Immature natural killer cell (primary cell): Measurements from ENCODE around the gene FAM156B. TPM values are rescaled to one million over a fixed set of nuclear protein-coding genes. Genes with fewer than 3 reads are reported as not detected.
"Not testable (repeated sequence)": the region's sequence is repeated elsewhere in the genome, so short reads cannot be mapped to it uniquely, and the experiment has no call there.

Experiments used
- DNase-seq, 3 donors: peaks; one replicate each; pipeline ENCODE4 v3.0.0; 2022; ENCODE audit warnings: mixed read lengths in 1 of 3
- H3K27ac Mint-ChIP-seq, 6 donors: one replicate each; pipeline ENCODE4 v1.8.0; 2020; ENCODE audit warnings: mixed read lengths in 6 of 6, mild to moderate bottlenecking in 5 of 6, inconsistent platforms in 4 of 6, moderate library complexity in 3 of 6
- H3K27me3 Mint-ChIP-seq, 3 donors: one replicate each; pipeline ENCODE4 v1.8.0; 2020 to 2021; ENCODE audit warnings: low read depth in 3 of 3, mild to moderate bottlenecking in 3 of 3, mixed read lengths in 3 of 3, moderate library complexity in 3 of 3, inconsistent platforms in 1 of 3
- H3K36me3 Mint-ChIP-seq, 3 donors: one replicate each; pipeline ENCODE4 v1.8.0; 2020; ENCODE audit warnings: mixed read lengths in 3 of 3, inconsistent platforms in 2 of 3, mild to moderate bottlenecking in 2 of 3
- H3K4me1 Mint-ChIP-seq, 2 donors: one replicate each; pipeline ENCODE4 v1.8.0; 2020; ENCODE audit warnings: inconsistent platforms in 2 of 2, mild to moderate bottlenecking in 2 of 2, mixed read lengths in 2 of 2, moderate library complexity in 1 of 2
- H3K4me3 Mint-ChIP-seq, 5 donors: one replicate each; pipeline ENCODE4 v1.8.0; 2020; ENCODE audit warnings: mild to moderate bottlenecking in 5 of 5, mixed read lengths in 5 of 5, inconsistent platforms in 3 of 5, moderate library complexity in 3 of 5
- H3K9me3 Mint-ChIP-seq, 6 donors: one replicate each; pipeline ENCODE4 v1.8.0; 2020; ENCODE audit warnings: mild to moderate bottlenecking in 6 of 6, mixed read lengths in 6 of 6, inconsistent platforms in 4 of 6, moderate library complexity in 3 of 6
- polyA plus RNA-seq, 3 donors: library from polyadenylated mRNA; unstranded; fragments of 300-500 nt; fragmentation: Illumina TruSeq; gene quantifications; one replicate each; pipeline ENCODE4 v1.2.3, GENCODE V29; 2021

FAM156B gene
- polyA plus RNA-seq, 3 donors from 2014 or later, result 3.0 to 12.2 (median 6.9) TPM

GRCh38 chrX:52905531-52905930, 8.4 kb downstream of the FAM156B start:
- H3K36me3 Mint-ChIP-seq, H3K27me3 Mint-ChIP-seq, DNase-seq, H3K4me1 Mint-ChIP-seq, H3K27ac Mint-ChIP-seq, H3K4me3 Mint-ChIP-seq, H3K9me3 Mint-ChIP-seq: not testable (repeated sequence)

DNA sequence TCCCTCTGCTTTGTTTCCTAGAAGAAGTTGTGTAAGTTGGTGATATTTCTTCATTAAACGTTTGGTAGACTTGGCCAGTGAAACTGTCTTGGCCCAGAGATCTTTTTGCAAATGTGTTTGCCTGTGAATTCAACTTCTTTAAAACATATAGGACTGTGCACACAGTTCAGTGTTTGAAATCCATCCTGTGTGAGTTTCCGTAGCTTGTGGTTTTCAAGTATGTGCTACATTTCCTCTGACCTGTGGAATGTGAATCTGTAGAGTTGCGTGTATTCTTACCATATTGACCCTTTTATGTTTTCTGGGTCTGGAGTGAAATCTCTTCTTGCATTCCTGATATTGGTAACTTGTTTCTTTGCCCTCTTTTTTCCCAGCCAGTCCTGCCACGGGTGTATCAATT, 8.9 kb downstream of the FAM156B start:
- H3K4me1 Mint-ChIP-seq, H3K4me3 Mint-ChIP-seq, H3K9me3 Mint-ChIP-seq, H3K27ac Mint-ChIP-seq, H3K27me3 Mint-ChIP-seq, H3K36me3 Mint-ChIP-seq, DNase-seq: not testable (repeated sequence)

GRCh38 chrX:52907137-52907536, 10.0 kb downstream of the FAM156B start:
- H3K27me3 Mint-ChIP-seq, H3K9me3 Mint-ChIP-seq, DNase-seq, H3K4me1 Mint-ChIP-seq, H3K36me3 Mint-ChIP-seq, H3K27ac Mint-ChIP-seq, H3K4me3 Mint-ChIP-seq: not testable (repeated sequence)

DNA sequence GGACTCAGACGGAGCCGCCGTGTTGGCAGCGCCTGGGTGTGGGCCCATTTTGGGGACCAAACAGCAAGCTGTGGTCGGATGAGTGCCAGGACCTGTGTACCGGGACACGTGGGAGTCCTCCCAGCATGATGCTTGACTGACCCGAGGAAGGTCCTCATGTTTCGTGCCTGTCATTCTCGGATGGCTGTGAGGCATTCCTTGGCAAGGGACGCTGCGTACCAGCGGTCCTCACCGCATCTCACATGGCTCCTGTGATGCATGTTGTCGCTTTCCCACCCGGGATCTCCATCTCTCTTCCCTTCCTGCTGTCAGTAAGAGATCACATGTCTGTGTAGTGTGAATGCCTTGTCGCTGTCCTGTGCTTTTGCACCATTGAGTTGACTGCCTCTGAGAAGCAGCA, 10.8 kb downstream of the FAM156B start:
- not testable (repeated sequence) for H3K27ac Mint-ChIP-seq, H3K9me3 Mint-ChIP-seq, H3K36me3 Mint-ChIP-seq, H3K27me3 Mint-ChIP-seq, H3K4me1 Mint-ChIP-seq, H3K4me3 Mint-ChIP-seq, DNase-seq

DNA sequence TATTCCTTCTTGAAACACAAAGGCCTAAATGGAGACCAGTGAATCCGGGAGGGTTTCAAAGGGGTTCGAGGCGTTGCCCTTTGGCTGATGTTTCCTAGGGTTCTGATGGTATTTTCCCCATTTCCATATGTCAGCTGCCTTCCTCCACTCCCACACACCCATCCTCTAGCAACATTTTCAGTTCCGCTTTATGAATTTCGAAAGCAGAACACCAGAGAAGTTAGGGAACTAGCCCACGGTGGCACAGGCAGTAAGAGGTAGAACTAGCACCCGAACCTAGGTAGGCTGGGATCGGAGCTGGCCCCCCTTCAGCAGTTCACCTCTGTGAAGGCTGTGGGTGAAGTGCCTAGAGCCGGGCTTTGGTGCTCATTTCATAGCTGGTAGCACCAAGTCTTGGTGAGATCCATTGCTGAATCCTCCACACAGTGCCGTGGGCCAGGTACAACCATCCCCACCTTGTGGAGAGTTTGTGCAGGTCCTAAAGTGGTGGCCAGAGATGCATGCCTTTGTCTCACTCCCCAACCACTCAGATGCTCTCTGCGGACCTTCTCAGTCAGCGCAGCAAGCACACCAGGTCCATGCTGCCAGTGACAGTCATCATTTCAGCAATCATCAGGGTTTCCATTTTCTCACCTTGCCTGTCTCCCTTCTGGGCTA, 12.3 kb downstream of the FAM156B start:
- H3K27me3 Mint-ChIP-seq, H3K4me3 Mint-ChIP-seq: not testable (repeated sequence)

DNA sequence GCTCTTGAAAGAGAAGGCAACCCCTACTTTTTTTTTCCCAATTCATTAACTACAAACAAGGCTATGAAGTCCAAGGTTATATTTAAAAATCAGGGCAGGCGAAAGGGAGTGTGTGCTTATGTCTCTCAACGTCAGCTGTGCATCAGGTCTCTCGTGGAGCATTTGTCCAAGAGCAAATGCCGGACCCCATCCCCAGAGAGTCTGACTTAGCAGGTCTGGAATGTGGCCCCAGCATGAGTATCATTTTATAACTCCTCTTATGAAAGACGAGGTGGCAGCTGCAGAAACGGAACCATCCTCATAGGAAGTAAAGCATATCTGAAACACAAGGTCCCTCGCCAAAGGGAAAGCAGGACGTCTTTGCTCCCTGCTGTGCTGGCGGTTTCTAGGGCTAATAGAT, 16.6 kb downstream of the FAM156B start:
- not testable (repeated sequence) for H3K4me1 Mint-ChIP-seq, H3K4me3 Mint-ChIP-seq, H3K27ac Mint-ChIP-seq, H3K36me3 Mint-ChIP-seq, DNase-seq, H3K27me3 Mint-ChIP-seq, H3K9me3 Mint-ChIP-seq

More for the DNA sequence above, 12.3 kb downstream of the FAM156B start:
- not testable (repeated sequence) for H3K4me1 Mint-ChIP-seq, H3K27ac Mint-ChIP-seq, H3K36me3 Mint-ChIP-seq, DNase-seq, H3K9me3 Mint-ChIP-seq

DNA sequence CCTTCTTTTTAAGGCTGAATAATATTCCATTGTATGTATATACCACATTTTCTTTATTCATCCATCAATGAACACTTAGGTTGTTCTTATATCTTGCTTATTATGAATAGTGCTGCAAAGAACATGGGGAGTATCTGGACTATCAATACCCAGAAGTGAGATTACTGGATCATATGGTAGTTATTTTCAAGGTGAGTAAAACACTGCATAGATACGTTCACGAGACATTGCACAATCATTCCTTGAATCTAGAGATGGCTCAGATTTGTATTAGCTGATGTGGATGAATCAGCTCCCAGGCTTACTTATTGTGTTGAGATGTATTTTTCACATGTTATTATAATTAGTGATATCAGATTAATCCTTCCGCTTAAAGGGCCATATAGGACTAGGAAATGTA, 17.6 kb downstream of the FAM156B start:
- H3K4me3 Mint-ChIP-seq, H3K9me3 Mint-ChIP-seq, DNase-seq, H3K4me1 Mint-ChIP-seq, H3K27me3 Mint-ChIP-seq, H3K27ac Mint-ChIP-seq, H3K36me3 Mint-ChIP-seq: not testable (repeated sequence)

DNA sequence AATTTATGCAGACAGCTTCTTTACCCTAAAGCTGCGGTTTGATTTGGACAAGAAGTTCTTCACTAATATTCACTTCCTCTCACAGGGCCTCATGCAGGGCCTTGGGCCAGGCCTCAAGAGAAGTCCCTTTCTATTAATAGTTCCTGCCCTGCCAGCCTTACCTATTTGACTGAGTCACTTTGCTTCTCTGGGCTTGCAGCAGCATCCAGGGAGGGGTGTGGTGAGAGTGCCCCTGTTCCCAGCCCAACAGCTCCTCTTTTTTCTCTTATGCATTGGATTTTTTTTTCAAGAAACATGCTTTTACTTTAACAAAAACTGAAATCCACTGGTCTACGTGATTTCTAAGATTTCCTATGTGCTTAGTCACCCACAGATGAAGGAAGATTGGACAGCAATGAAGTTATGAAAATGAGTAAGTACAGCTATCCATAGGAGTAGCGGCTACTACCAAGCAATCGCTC, 26.7 kb downstream of the FAM156B start:
- peaks cover 0 to 3% (median 0%) of the 10 kb centered on the region in 6 donors for H3K9me3 Mint-ChIP-seq

DNA sequence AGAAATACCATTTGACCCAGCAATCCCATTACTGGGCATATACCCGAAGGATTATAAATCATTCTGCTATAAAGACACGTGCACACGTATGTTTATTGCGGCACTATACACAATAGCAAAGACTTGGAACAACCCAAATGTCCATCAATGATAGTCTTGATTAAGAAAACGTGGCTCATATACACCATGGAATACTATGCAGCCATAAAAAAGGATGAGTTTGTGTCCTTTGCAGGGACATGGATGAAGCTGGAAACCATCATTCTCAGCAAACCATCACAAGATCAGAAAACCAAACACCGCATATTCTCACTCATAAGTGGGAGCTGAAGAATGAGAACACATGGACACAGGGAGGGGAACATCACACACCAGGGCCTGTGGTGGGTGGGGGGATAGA, 33.1 kb downstream of the FAM156B start:
- H3K27ac Mint-ChIP-seq, H3K36me3 Mint-ChIP-seq, H3K4me3 Mint-ChIP-seq, DNase-seq, H3K9me3 Mint-ChIP-seq: not testable (repeated sequence)
- Mint-ChIP-seq H3K4me1 (peaks cover 14 to 16% of the 10 kb centered on the region in 2 donors), H3K27me3 (peaks cover 10 to 28% (median 17%) of the 10 kb centered on the region in 3 donors)

More for the DNA sequence above, 26.7 kb downstream of the FAM156B start:
- DNase-seq, result no peak
- Mint-ChIP-seq H3K27me3 (peaks cover 19 to 39% (median 19%) of the 10 kb centered on the region in 3 donors), H3K36me3 (no peaks in the 10 kb centered on the region), H3K4me3 (no peak overlapping the region), H3K4me1 (peaks cover 26 to 32% of the 10 kb centered on the region in 2 donors), H3K27ac (peak overlapping the region in 1 of 6 donors; percentile 0)

GRCh38 chrX:52933213-52933612, 36.1 kb downstream of the FAM156B start:
- Mint-ChIP-seq H3K4me1 (peaks cover 17 to 20% of the 10 kb centered on the region in 2 donors), H3K27ac (peak overlapping the region in 1 of 6 donors; percentile 14), H3K36me3 (no peaks in the 10 kb centered on the region), H3K9me3 (peaks cover 0 to 7% (median 0%) of the 10 kb centered on the region in 6 donors), H3K27me3 (peaks cover 15 to 30% (median 18%) of the 10 kb centered on the region in 3 donors), H3K4me3 (no peak overlapping the region)
- DNase-seq, result peak in 1 of 3 donors; percentile 2

GRCh38 chrX:52933976-52934703, 37.0 kb downstream of the FAM156B start:
- peak overlapping the region; percentile 86 to 97 (median 93) for H3K4me3 Mint-ChIP-seq
- peak in 1 of 3 donors; percentile 5 for DNase-seq

GRCh38 chrX:52934704-52935469, 37.8 kb downstream of the FAM156B start:
- Mint-ChIP-seq H3K4me3 (peak overlapping the region; percentile 86 to 97 (median 93)), H3K27ac (peak overlapping the region; percentile 96 to 99 (median 98)), H3K9me3 (peaks cover 0 to 7% (median 0%) of the 10 kb centered on the region in 6 donors), H3K27me3 (peaks cover 15 to 27% (median 18%) of the 10 kb centered on the region in 3 donors), H3K36me3 (no peaks in the 10 kb centered on the region), H3K4me1 (peaks cover 17 to 20% of the 10 kb centered on the region in 2 donors)
- peak; percentile 95 to 97 (median 96) for DNase-seq

More at GRCh38 chrX:52933976-52934703, 37.0 kb downstream of the FAM156B start:
- Mint-ChIP-seq H3K4me1 (peaks cover 17 to 20% of the 10 kb centered on the region in 2 donors), H3K9me3 (peaks cover 0 to 7% (median 0%) of the 10 kb centered on the region in 6 donors), H3K36me3 (no peaks in the 10 kb centered on the region), H3K27me3 (peaks cover 15 to 27% (median 18%) of the 10 kb centered on the region in 3 donors), H3K27ac (peak overlapping the region; percentile 96 to 99 (median 98))

GRCh38 chrX:52935470-52935784, 38.3 kb downstream of the FAM156B start:
- H3K36me3 Mint-ChIP-seq, H3K9me3 Mint-ChIP-seq, DNase-seq: not testable (repeated sequence)
- H3K4me3 Mint-ChIP-seq, result peak overlapping the region; percentile 86 to 97 (median 93)
- H3K27me3 Mint-ChIP-seq, result peaks cover 15 to 27% (median 18%) of the 10 kb centered on the region in 3 donors
- peaks cover 17 to 20% of the 10 kb centered on the region in 2 donors for H3K4me1 Mint-ChIP-seq
- H3K27ac Mint-ChIP-seq, result peak overlapping the region; percentile 96 to 99 (median 98)

DNA sequence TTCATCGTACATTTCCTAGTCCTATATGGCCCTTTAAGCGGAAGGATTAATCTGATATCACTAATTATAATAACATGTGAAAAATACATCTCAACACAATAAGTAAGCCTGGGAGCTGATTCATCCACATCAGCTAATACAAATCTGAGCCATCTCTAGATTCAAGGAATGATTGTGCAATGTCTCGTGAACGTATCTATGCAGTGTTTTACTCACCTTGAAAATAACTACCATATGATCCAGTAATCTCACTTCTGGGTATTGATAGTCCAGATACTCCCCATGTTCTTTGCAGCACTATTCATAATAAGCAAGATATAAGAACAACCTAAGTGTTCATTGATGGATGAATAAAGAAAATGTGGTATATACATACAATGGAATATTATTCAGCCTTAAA, 43.6 kb downstream of the FAM156B start:
- not testable (repeated sequence) for H3K9me3 Mint-ChIP-seq, H3K4me1 Mint-ChIP-seq, H3K27ac Mint-ChIP-seq, H3K4me3 Mint-ChIP-seq, H3K27me3 Mint-ChIP-seq, DNase-seq, H3K36me3 Mint-ChIP-seq
